ENCODE data around the gene TBC1D13. TPM values are rescaled to one million over a fixed set of nuclear protein-coding genes. Genes with fewer than 3 reads are reported as not detected.
A peak's percentile ranks its signal among the peaks of the same experiment; 100 is the strongest.

The TBC1D13 gene
- total and polyA plus RNA-seq, 2 of the 13 experiments (the other 11 are each of a cell fraction or from before 2014, with no cell fraction given), result 17.9 to 19.7 TPM

- TF ChIP-seq ZNF281 (CRISPR knock-in tag; IDR thresholded peaks at IDR 0.05; ENCODE audit: borderline replicate concordance) (peak; percentile 61; the same call in 1 of the 2 replicates), GFI1 (CRISPR knock-in tag; IDR thresholded peaks at IDR 0.05; ENCODE audit: borderline replicate concordance) (peak; percentile 76; the same call in 1 of the 2 replicates), ZNF788 (CRISPR knock-in tag; IDR thresholded peaks at IDR 0.05; ENCODE audit: borderline replicate concordance) (peak; percentile 99), ERF (CRISPR knock-in tag; IDR thresholded peaks at IDR 0.05) (peak; percentile 93), HOXD1 (CRISPR knock-in tag; IDR thresholded peaks at IDR 0.05) (peak; percentile 78; the same call in 1 of the 2 replicates), KLF9 (CRISPR knock-in tag; IDR thresholded peaks at IDR 0.05; ENCODE audit: low read depth) (peak; percentile 88; the same call in 1 of the 2 replicates), ZFYVE20 (CRISPR knock-in tag; IDR thresholded peaks at IDR 0.05; ENCODE audit: borderline replicate concordance, low read depth) (no peak), SMC3 (IDR thresholded peaks at IDR 0.05; ENCODE audit: low read length) (no peak; the same call in 1 of the 2 replicates), ARNTL (CRISPR knock-in tag; IDR thresholded peaks at IDR 0.05) (peak; percentile 98), XRCC5 (optimal IDR thresholded peaks at IDR 0.05; ENCODE audit: low read length) (peak; percentile 70), ZNF639 (CRISPR knock-in tag; conservative IDR thresholded peaks at IDR 0.05) (peak; percentile 97), ZNF574 (CRISPR knock-in tag; IDR thresholded peaks at IDR 0.05) (peak; percentile 94), GABPA (IDR thresholded peaks at IDR 0.05; ENCODE audit: low read depth, low read length) (peak; percentile 67), GABPA (CRISPR knock-in tag; IDR thresholded peaks at IDR 0.05; ENCODE audit: low read depth) (peak; percentile 79), ZNF431 (CRISPR knock-in tag; IDR thresholded peaks at IDR 0.05; ENCODE audit: borderline replicate concordance, low read depth) (peak; percentile 94), ZNF768 (CRISPR knock-in tag; IDR thresholded peaks at IDR 0.05) (peak; percentile 81), KLF11 (CRISPR knock-in tag; IDR thresholded peaks at IDR 0.05) (peak; percentile 67; the same call in 1 of the 2 replicates), ZNF552 (CRISPR knock-in tag; IDR thresholded peaks at IDR 0.05; ENCODE audit: borderline replicate concordance) (peak; percentile 97), MXD4 (CRISPR knock-in tag; IDR thresholded peaks at IDR 0.05) (peak; percentile 98), MAFF (IDR thresholded peaks at IDR 0.05; ENCODE audit: low read depth, low read length) (no peak), PPARG (CRISPR knock-in tag; conservative IDR thresholded peaks at IDR 0.05) (peak; percentile 70), THRA (CRISPR knock-in tag; IDR thresholded peaks at IDR 0.05; ENCODE audit: borderline replicate concordance) (peak; percentile 88)
Observed at GRCh38 chr9:128786681-128787601, at the start of gene TBC1D13 (continued).
